Mesenchymal stem cell (in vitro differentiated cells and primary cell): ENCODE measurements around the gene KIAA1671.

Experiments used
- DNase-seq: peaks from one replicate; pipeline ENCODE4 v3.0.0-alpha.2; 2013
- H2AFZ ChIP-seq: one replicate; pipeline ENCODE4 v1.6.1; 2013; ENCODE audit warnings: low read depth, mild to moderate bottlenecking, control low read depth, inconsistent platforms, low read length, moderate library complexity
- H2AK5ac ChIP-seq: 2 replicates; pipeline ENCODE4 v1.6.1; 2013; ENCODE audit warnings: low read length, moderate library complexity, mild to moderate bottlenecking, inconsistent platforms; ENCODE audit not compliant: severe bottlenecking
- H2BK120ac ChIP-seq: one replicate; pipeline ENCODE4 v1.6.1; 2013; ENCODE audit warnings: low read depth, mild to moderate bottlenecking, inconsistent platforms, low read length, moderate library complexity
- H2BK12ac ChIP-seq, 2 experiments: one replicate each; pipeline ENCODE4 v1.6.1; 2013; ENCODE audit warnings: inconsistent platforms in 2 of 2, low read length in 2 of 2, mild to moderate bottlenecking in 2 of 2, moderate library complexity in 2 of 2, control low read depth in 1 of 2
- H2BK15ac ChIP-seq: one replicate; pipeline ENCODE4 v1.6.1; 2013; ENCODE audit warnings: mild to moderate bottlenecking, low read depth, inconsistent platforms; ENCODE audit not compliant: poor library complexity, severe bottlenecking
- H2BK5ac ChIP-seq: 2 replicates; pipeline ENCODE4 v1.6.1; 2013; ENCODE audit warnings: low read depth, mild to moderate bottlenecking, low read length, control low read depth, inconsistent platforms; ENCODE audit not compliant: poor library complexity, severe bottlenecking
- H3K14ac ChIP-seq, 2 experiments: one replicate each; pipeline ENCODE4 v1.6.1; 2013; ENCODE audit warnings: inconsistent platforms in 2 of 2, low read length in 2 of 2, control low read depth in 1 of 2, mild to moderate bottlenecking in 1 of 2, moderate library complexity in 1 of 2
- H3K18ac ChIP-seq, 2 experiments: one replicate each; pipeline ENCODE4 v1.6.1; 2013; ENCODE audit warnings: inconsistent platforms in 2 of 2, low read length in 2 of 2, control low read depth in 1 of 2, low read depth in 1 of 2, mild to moderate bottlenecking in 1 of 2
- H3K23ac ChIP-seq, 2 experiments: one replicate each; pipeline ENCODE4 v1.6.1; 2013; ENCODE audit warnings: inconsistent platforms in 2 of 2, low read length in 2 of 2, mild to moderate bottlenecking in 2 of 2, moderate library complexity in 2 of 2, control low read depth in 1 of 2
- H3K27ac ChIP-seq: 2 replicates; pipeline ENCODE4 v1.5.1; 2013; ENCODE audit warnings: mild to moderate bottlenecking, moderate library complexity, low read length, control low read depth, inconsistent platforms; ENCODE audit not compliant: poor library complexity, severe bottlenecking
- H3K27me3 ChIP-seq, 2 experiments: 2 replicates each; pipeline versions ENCODE4 v1.6.1 to v1.7.0; 2013; ENCODE audit warnings: low read length in 2 of 2, mild to moderate bottlenecking in 2 of 2, moderate library complexity in 2 of 2, control low read depth in 1 of 2, inconsistent platforms in 1 of 2; ENCODE audit not compliant: control insufficient read depth in 1 of 2, insufficient read depth in 1 of 2
- H3K36me3 ChIP-seq, 2 experiments: 2 replicates each; pipeline versions ENCODE4 v1.6.1 to v1.7.0; 2013; ENCODE audit warnings: low read length in 2 of 2, control low read depth in 1 of 2, inconsistent platforms in 1 of 2, low read depth in 1 of 2, mild to moderate bottlenecking in 1 of 2; ENCODE audit not compliant: insufficient read depth in 2 of 2, control insufficient read depth in 1 of 2
- H3K4ac ChIP-seq, 2 experiments: one replicate each; pipeline ENCODE4 v1.6.1; 2013; ENCODE audit warnings: inconsistent platforms in 2 of 2, low read length in 2 of 2, mild to moderate bottlenecking in 2 of 2, moderate library complexity in 2 of 2, control low read depth in 1 of 2, low read depth in 1 of 2
- H3K4me1 ChIP-seq: 2 replicates; pipeline ENCODE4 v1.6.1; 2013; ENCODE audit warnings: low read depth, low read length, control low read depth; ENCODE audit not compliant: control insufficient read depth, insufficient read depth
- H3K4me2 ChIP-seq: 2 replicates; pipeline ENCODE4 v1.6.1; 2013; ENCODE audit warnings: low read length, mild to moderate bottlenecking, inconsistent platforms; ENCODE audit not compliant: poor library complexity, severe bottlenecking
- H3K4me3 ChIP-seq, 2 experiments: 2 replicates each; pipeline versions ENCODE4 v1.5.1 to v1.7.0; 2013; ENCODE audit warnings: low read length in 2 of 2, mild to moderate bottlenecking in 2 of 2, control low read depth in 1 of 2, low read depth in 1 of 2; ENCODE audit not compliant: insufficient read depth in 1 of 2
- H3K79me1 ChIP-seq: replicated peaks from 2 replicates; pipeline ENCODE4 v1.6.1; 2013; ENCODE audit warnings: mild to moderate bottlenecking, control low read depth, low read length, inconsistent platforms; ENCODE audit not compliant: poor library complexity, severe bottlenecking
- H3K9ac ChIP-seq: 2 replicates; pipeline ENCODE4 v1.7.0; 2013; ENCODE audit warnings: mild to moderate bottlenecking, low read length, moderate library complexity
- H3K9me3 ChIP-seq: 2 replicates; pipeline ENCODE4 v1.7.0; 2013; ENCODE audit warnings: mild to moderate bottlenecking, low read length; ENCODE audit not compliant: control insufficient read depth
- H4K8ac ChIP-seq: one replicate; pipeline ENCODE4 v1.6.1; 2013; ENCODE audit warnings: inconsistent platforms, mild to moderate bottlenecking, low read length, moderate library complexity
- H4K91ac ChIP-seq: one replicate; pipeline ENCODE4 v1.6.1; 2013; ENCODE audit warnings: mild to moderate bottlenecking, low read length, inconsistent platforms
- WGBS: methylation state at CpG from one replicate; pipeline ENCODE4 v1.1.7; 2013; ENCODE audit warnings: mixed read lengths; 5-methylcytosine and 5-hydroxymethylcytosine counted together

Gene KIAA1671

DNA sequence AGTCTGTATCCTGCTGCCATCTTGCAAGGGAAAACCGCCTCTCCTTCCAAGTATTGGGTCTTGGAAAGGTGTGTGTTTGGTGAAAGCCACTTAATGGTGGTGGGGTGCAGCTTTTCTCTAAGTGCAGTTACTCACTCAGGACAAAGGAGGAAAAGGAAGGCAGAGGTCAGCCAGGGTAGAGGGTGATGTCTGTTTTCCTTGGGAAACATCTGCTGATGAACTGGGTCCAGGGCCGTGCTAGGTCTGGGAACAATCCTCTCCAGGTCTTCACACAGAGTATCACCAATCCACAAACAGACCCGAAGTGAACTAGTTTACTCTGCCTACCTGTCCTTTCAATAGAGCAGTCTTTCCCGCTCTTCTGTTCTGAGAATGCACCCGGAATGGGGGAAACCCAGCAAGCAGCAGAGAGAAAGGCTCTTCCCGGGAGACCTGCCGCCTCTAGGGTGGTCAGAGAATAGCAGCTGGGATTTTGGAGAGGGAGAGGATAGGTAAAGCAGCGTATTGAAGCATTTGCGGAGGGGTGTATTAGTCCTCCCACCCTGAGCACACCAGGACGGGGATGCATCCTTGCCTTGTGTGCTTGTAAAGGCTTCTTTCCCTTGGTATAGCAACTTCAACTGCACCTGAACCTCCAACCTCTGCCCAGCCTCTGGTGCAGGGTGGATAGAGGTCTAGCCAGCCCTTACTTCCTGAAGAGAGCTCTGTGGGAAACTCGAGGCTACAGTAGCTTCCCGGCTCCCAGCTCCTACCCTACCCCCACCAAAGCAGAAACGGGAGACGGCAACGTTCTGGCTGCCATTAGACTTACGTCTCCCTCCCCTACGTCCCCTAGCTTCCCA lies 26.7 kb upstream of the KIAA1671 start:
- no peak for DNase-seq
- H4K91ac ChIP-seq: no peak overlapping the region
- no peak overlapping the region for H3K4me3 ChIP-seq
- no peaks in the 10 kb centered on the region for H3K79me1 ChIP-seq
- no peak overlapping the region for H2BK12ac ChIP-seq
- H3K9ac ChIP-seq: no peak overlapping the region
- H2BK15ac ChIP-seq: no peak overlapping the region
- H4K8ac ChIP-seq: no peak overlapping the region
- no peak overlapping the region for H3K4me2 ChIP-seq
- peaks cover 9 to 13% of the 10 kb centered on the region in 2 experiments for H3K27me3 ChIP-seq
- H2BK5ac ChIP-seq: no peak overlapping the region
- H3K4ac ChIP-seq: no peak overlapping the region
- no peak overlapping the region for H3K18ac ChIP-seq
- H2AK5ac ChIP-seq: no peak overlapping the region
- H3K9me3 ChIP-seq: peaks cover 12% of the 10 kb centered on the region
- H3K23ac ChIP-seq: no peak overlapping the region
- H2AFZ ChIP-seq: no peak overlapping the region
- H3K4me1 ChIP-seq: no peaks in the 10 kb centered on the region
- no peak overlapping the region for H3K14ac ChIP-seq
- H3K27ac ChIP-seq: no peak overlapping the region
- H2BK120ac ChIP-seq: no peak overlapping the region
- WGBS: 42% methylated on average over 16 of the region's 17 CpGs
- no peaks in the 10 kb centered on the region for H3K36me3 ChIP-seq

- H4K8ac ChIP-seq: no peak overlapping the region
- H3K27ac ChIP-seq: no peak overlapping the region
- no peak overlapping the region for H3K9ac ChIP-seq
- no peak overlapping the region for H3K18ac ChIP-seq
- H2AK5ac ChIP-seq: no peak overlapping the region
- peak overlapping the region in 1 of 2 experiments; percentile 36 for H3K14ac ChIP-seq
- no peak overlapping the region for H2BK15ac ChIP-seq
- H2BK120ac ChIP-seq: no peak overlapping the region
- no peak overlapping the region for H2BK12ac ChIP-seq
- H3K4me2 ChIP-seq: no peak overlapping the region
- no peaks in the 10 kb centered on the region for H3K36me3 ChIP-seq
- H3K27me3 ChIP-seq: peaks cover 12 to 15% of the 10 kb centered on the region in 2 experiments
- no peak overlapping the region for H4K91ac ChIP-seq
- H2BK5ac ChIP-seq: no peak overlapping the region
- peaks cover 12% of the 10 kb centered on the region for H3K9me3 ChIP-seq
- DNase-seq: no peak
- H3K4me1 ChIP-seq: no peaks in the 10 kb centered on the region
- no peak overlapping the region for H2AFZ ChIP-seq
- H3K23ac ChIP-seq: no peak overlapping the region
- 100% methylated on average over 1 of the region's 3 CpGs for WGBS
- H3K4me3 ChIP-seq: no peak overlapping the region
- no peak overlapping the region for H3K4ac ChIP-seq
- no peaks in the 10 kb centered on the region for H3K79me1 ChIP-seq
Observed at GRCh38 chr22:24926428-24926725, 26.1 kb upstream of the KIAA1671 start.

GRCh38 chr22:24926849-24927579 lies 25.5 kb upstream of the KIAA1671 start:
- no peak overlapping the region for H2BK12ac ChIP-seq
- H3K4me1 ChIP-seq: no peaks in the 10 kb centered on the region
- H3K4me3 ChIP-seq: no peak overlapping the region
- H3K27me3 ChIP-seq: peaks cover 15 to 22% of the 10 kb centered on the region in 2 experiments
- H3K9me3 ChIP-seq: peaks cover 12% of the 10 kb centered on the region
- no peak overlapping the region for H3K4ac ChIP-seq
- no peak overlapping the region for H3K27ac ChIP-seq
- no peak overlapping the region for H2BK120ac ChIP-seq
- H3K18ac ChIP-seq: no peak overlapping the region
- H3K9ac ChIP-seq: no peak overlapping the region
- H2BK15ac ChIP-seq: no peak overlapping the region
- peak; percentile 9 for DNase-seq
- H3K23ac ChIP-seq: no peak overlapping the region
- H2BK5ac ChIP-seq: no peak overlapping the region
- H3K36me3 ChIP-seq: no peaks in the 10 kb centered on the region
- H2AK5ac ChIP-seq: no peak overlapping the region
- no peaks in the 10 kb centered on the region for H3K79me1 ChIP-seq
- no peak overlapping the region for H3K14ac ChIP-seq
- H4K8ac ChIP-seq: no peak overlapping the region
- 93% methylated on average over 1 of the region's 1 CpG for WGBS
- H4K91ac ChIP-seq: no peak overlapping the region
- H3K4me2 ChIP-seq: no peak overlapping the region
- H2AFZ ChIP-seq: no peak overlapping the region

GRCh38 chr22:24928322-24928721 lies 24.2 kb upstream of the KIAA1671 start:
- Histone ChIP-seq H3K4me3 (no peak overlapping the region), H3K27ac (no peak overlapping the region), H4K91ac (no peak overlapping the region), H2BK12ac (no peak overlapping the region), H3K4ac (no peak overlapping the region), H3K14ac (no peak overlapping the region), H2BK5ac (no peak overlapping the region), H3K23ac (no peak overlapping the region), H3K36me3 (no peaks in the 10 kb centered on the region), H3K4me2 (no peak overlapping the region), H3K4me1 (no peaks in the 10 kb centered on the region), H2BK120ac (no peak overlapping the region), H3K79me1 (no peaks in the 10 kb centered on the region), H3K9ac (no peak overlapping the region), H3K27me3 (peaks cover 15 to 33% of the 10 kb centered on the region in 2 experiments), H4K8ac (no peak overlapping the region), H3K18ac (no peak overlapping the region), H2BK15ac (no peak overlapping the region), H3K9me3 (peaks cover 12% of the 10 kb centered on the region), H2AK5ac (no peak overlapping the region), H2AFZ (no peak overlapping the region)
- DNase-seq: no peak
- 91% methylated on average over 7 of the region's 7 CpGs for WGBS
